ENCODE results near the gene CD99L2.

Gene CD99L2

GRCh38 chrX:150771116-150771515 lies 127.4 kb downstream of the CD99L2 start:
- Histone ChIP-seq H2AFZ (no peak overlapping the region), H3K4me1 (no peaks in the 10 kb centered on the region), H3K27ac (no peak overlapping the region), H3K27me3 (ENCODE audit: control insufficient read depth, insufficient read depth, low read length) (no peaks in the 10 kb centered on the region), H3K36me3 (ENCODE audit: control insufficient read depth, insufficient read depth, low read length) (no peaks in the 10 kb centered on the region), H3K79me2 (no peaks in the 10 kb centered on the region), H3K9ac (no peak overlapping the region), H3K9me3 (ENCODE audit: control insufficient read depth, low read length) (no peaks in the 10 kb centered on the region), H3K4me3 (ENCODE audit: low read depth, low read length) (no peak overlapping the region), H3K4me2 (ENCODE audit: low read length) (no peak overlapping the region)
- TF ChIP-seq CTCF (IDR thresholded peaks at IDR 0.05), result no peak

- Histone ChIP-seq H3K4me1 (no peaks in the 10 kb centered on the region), H3K9me3 (ENCODE audit: control insufficient read depth, low read length) (no peaks in the 10 kb centered on the region), H3K36me3 (ENCODE audit: control insufficient read depth, insufficient read depth, low read length) (no peaks in the 10 kb centered on the region), H2AFZ (no peak overlapping the region), H3K9ac (no peak overlapping the region), H3K79me2 (no peaks in the 10 kb centered on the region), H3K4me3 (ENCODE audit: low read depth, low read length) (no peak overlapping the region), H3K4me2 (ENCODE audit: low read length) (no peak overlapping the region), H3K27me3 (ENCODE audit: control insufficient read depth, insufficient read depth, low read length) (no peaks in the 10 kb centered on the region), H3K27ac (no peak overlapping the region)
- TF ChIP-seq CTCF (IDR thresholded peaks at IDR 0.05), result no peak
Measured at GRCh38 chrX:150770623-150771022, 127.8 kb downstream of the CD99L2 start.

GRCh38 chrX:150769408-150769807 lies 129.1 kb downstream of the CD99L2 start:
- no peak overlapping the region for H3K27ac ChIP-seq
- H3K9me3 ChIP-seq (ENCODE audit: control insufficient read depth, low read length), result no peaks in the 10 kb centered on the region

GRCh38 chrX:150768580-150769190 lies 129.8 kb downstream of the CD99L2 start:
- Histone ChIP-seq H3K27ac (no peak overlapping the region), H3K9ac (no peak overlapping the region), H3K4me2 (ENCODE audit: low read length) (no peak overlapping the region), H3K9me3 (ENCODE audit: control insufficient read depth, low read length) (no peaks in the 10 kb centered on the region), H3K36me3 (ENCODE audit: control insufficient read depth, insufficient read depth, low read length) (no peaks in the 10 kb centered on the region), H3K27me3 (ENCODE audit: control insufficient read depth, insufficient read depth, low read length) (no peaks in the 10 kb centered on the region), H2AFZ (no peak overlapping the region), H3K79me2 (no peaks in the 10 kb centered on the region), H3K4me1 (no peaks in the 10 kb centered on the region), H3K4me3 (ENCODE audit: low read depth, low read length) (no peak overlapping the region)
- TF ChIP-seq CTCF (IDR thresholded peaks at IDR 0.05), result no peak

More at GRCh38 chrX:150769408-150769807, 129.1 kb downstream of the CD99L2 start:
- H3K4me3 ChIP-seq (ENCODE audit: low read depth, low read length), result no peak overlapping the region
- no peak overlapping the region for H3K9ac ChIP-seq
- no peak for TF ChIP-seq CTCF (IDR thresholded peaks at IDR 0.05)
- no peaks in the 10 kb centered on the region for H3K36me3 ChIP-seq (ENCODE audit: control insufficient read depth, insufficient read depth, low read length)
- H3K27me3 ChIP-seq (ENCODE audit: control insufficient read depth, insufficient read depth, low read length), result no peaks in the 10 kb centered on the region
- no peak overlapping the region for H3K4me2 ChIP-seq (ENCODE audit: low read length)
- H3K79me2 ChIP-seq, result no peaks in the 10 kb centered on the region
- no peak overlapping the region for H2AFZ ChIP-seq
- H3K4me1 ChIP-seq, result no peaks in the 10 kb centered on the region

GRCh38 chrX:150768132-150768485 lies 130.4 kb downstream of the CD99L2 start:
- TF ChIP-seq CTCF (IDR thresholded peaks at IDR 0.05), result no peak
- H3K79me2 ChIP-seq, result no peaks in the 10 kb centered on the region
- no peak overlapping the region for H3K27ac ChIP-seq
- H3K36me3 ChIP-seq (ENCODE audit: control insufficient read depth, insufficient read depth, low read length), result no peaks in the 10 kb centered on the region
- no peak overlapping the region for H3K4me2 ChIP-seq (ENCODE audit: low read length)
- H2AFZ ChIP-seq, result no peak overlapping the region
- H3K27me3 ChIP-seq (ENCODE audit: control insufficient read depth, insufficient read depth, low read length), result no peaks in the 10 kb centered on the region
- H3K9ac ChIP-seq, result no peak overlapping the region
- no peak overlapping the region for H3K4me3 ChIP-seq (ENCODE audit: low read depth, low read length)
- no peaks in the 10 kb centered on the region for H3K4me1 ChIP-seq
- H3K9me3 ChIP-seq (ENCODE audit: control insufficient read depth, low read length), result no peaks in the 10 kb centered on the region
